DOHH2 (cell line): ENCODE results near the gene ELAVL2.

Experiments used
- H3F3A ChIP-seq: fragments of 200-600 bp; sonication (generic), shearing (Covaris generic); 2 replicates; pipeline ENCODE4 v1.6.0; 2016; ENCODE audit warnings: antibody characterized with exemption, mild to moderate bottlenecking; ENCODE audit not compliant: control insufficient read depth, insufficient read depth
- H3K27ac ChIP-seq: fragments of 200-600 bp; sonication (generic); 2 replicates; pipeline ENCODE4 v1.5.1; 2014; ENCODE audit warnings: low read depth, mild to moderate bottlenecking, low read length, moderate library complexity
- H3K27me3 ChIP-seq: fragments of 200-600 bp; sonication (generic); 2 replicates; pipeline ENCODE4 v1.6.1; 2014; ENCODE audit warnings: mild to moderate bottlenecking, low read length, mixed read lengths; ENCODE audit not compliant: control insufficient read depth
- H3K36me3 ChIP-seq: fragments of 200-600 bp; sonication (generic); 2 replicates; pipeline ENCODE4 v1.6.1; 2014; ENCODE audit warnings: mild to moderate bottlenecking, low read length, moderate library complexity, mixed read lengths; ENCODE audit not compliant: control insufficient read depth
- H3K4me1 ChIP-seq: fragments of 200-600 bp; sonication (generic); 2 replicates; pipeline ENCODE4 v1.6.1; 2014; ENCODE audit warnings: mild to moderate bottlenecking, low read length, mixed read lengths; ENCODE audit not compliant: control insufficient read depth
- H3K4me2 ChIP-seq: fragments of 200-600 bp; sonication (generic); 2 replicates; pipeline ENCODE4 v1.6.0; 2014; ENCODE audit warnings: mild to moderate bottlenecking, low read length, moderate library complexity
- H3K4me3 ChIP-seq: fragments of 200-600 bp; sonication (generic); 2 replicates; pipeline ENCODE4 v1.5.1; 2014; ENCODE audit warnings: mild to moderate bottlenecking, low read length, mixed read lengths
- H3K79me2 ChIP-seq: fragments of 200-600 bp; sonication (generic); 2 replicates; pipeline ENCODE4 v1.6.1; 2014; ENCODE audit warnings: mild to moderate bottlenecking, low read length, mixed read lengths; ENCODE audit not compliant: control insufficient read depth
- H3K9me2 ChIP-seq: fragments of 200-600 bp; sonication (generic); replicated peaks from 2 replicates; pipeline ENCODE4 v1.6.1; 2014; ENCODE audit warnings: mild to moderate bottlenecking, low read length, mixed read lengths; ENCODE audit not compliant: control insufficient read depth
- H3K9me3 ChIP-seq: fragments of 200-600 bp; sonication (generic); 2 replicates; pipeline ENCODE4 v1.6.1; 2014; ENCODE audit warnings: antibody characterized with exemption, low read length, mixed read lengths; ENCODE audit not compliant: control insufficient read depth, insufficient read depth
- H4K20me1 ChIP-seq: fragments of 200-600 bp; sonication (generic); 2 replicates; pipeline ENCODE4 v1.6.0; 2014; ENCODE audit warnings: low read depth, mild to moderate bottlenecking, antibody characterized with exemption, low read length, moderate library complexity; ENCODE audit not compliant: control insufficient read depth, insufficient read depth
- EZH2phosphoT487 ChIP-seq: fragments of 200-600 bp; sonication (generic); IDR thresholded peaks from 2 replicates; pipeline ENCODE4 v1.6.1; 2017; ENCODE audit warnings: borderline replicate concordance, mild to moderate bottlenecking, antibody characterized with exemption, low read length, moderate library complexity, mixed read lengths
- TF ChIP-seq, protein P1 (sequence below): fragments of 200-600 bp; sonication (generic); IDR thresholded peaks from one replicate; pipeline ENCODE4 v1.5.1; 2014; ENCODE audit warnings: antibody characterized with exemption, mild to moderate bottlenecking, low read depth, low read length; ENCODE audit not compliant: poor library complexity, severe bottlenecking

Gene ELAVL2

DNA sequence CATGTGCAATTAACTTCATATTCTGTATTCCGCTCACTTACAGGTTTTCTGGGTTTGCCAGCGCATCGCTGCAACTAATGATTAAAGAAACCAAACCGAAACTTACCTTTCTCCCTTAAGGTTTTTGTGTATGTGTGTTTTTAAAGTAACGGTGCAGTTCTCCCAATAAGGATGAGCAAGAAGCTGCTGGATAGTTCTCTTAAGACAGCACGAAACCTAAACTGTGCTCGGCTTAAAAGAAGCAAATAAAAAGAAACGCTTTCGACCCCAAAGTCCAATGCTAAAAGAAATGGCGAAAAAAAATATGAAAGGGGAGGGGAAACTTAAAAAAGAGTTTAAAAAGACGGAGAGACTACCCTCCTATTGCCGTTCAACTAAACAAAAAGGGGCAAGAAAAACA is 340 bp downstream of the ELAVL2 start:
- no peaks in the 10 kb centered on the region for H3K36me3 ChIP-seq
- H3K9me2 ChIP-seq, result no peaks in the 10 kb centered on the region
- H3K27me3 ChIP-seq, result no peaks in the 10 kb centered on the region
- H3F3A ChIP-seq, result no peaks in the 10 kb centered on the region
- H3K4me2 ChIP-seq, result no peak overlapping the region
- no peaks in the 10 kb centered on the region for H3K79me2 ChIP-seq
- H3K27ac ChIP-seq, result no peak overlapping the region
- peaks cover 15% of the 10 kb centered on the region; the same call in 1 of the 2 replicates for H3K9me3 ChIP-seq
- no peak overlapping the region for H3K4me3 ChIP-seq
- H3K4me1 ChIP-seq, result no peaks in the 10 kb centered on the region
- H4K20me1 ChIP-seq, result no peaks in the 10 kb centered on the region
- TF ChIP-seq EZH2phosphoT487, result no peak
- TF ChIP-seq, protein P1, sequence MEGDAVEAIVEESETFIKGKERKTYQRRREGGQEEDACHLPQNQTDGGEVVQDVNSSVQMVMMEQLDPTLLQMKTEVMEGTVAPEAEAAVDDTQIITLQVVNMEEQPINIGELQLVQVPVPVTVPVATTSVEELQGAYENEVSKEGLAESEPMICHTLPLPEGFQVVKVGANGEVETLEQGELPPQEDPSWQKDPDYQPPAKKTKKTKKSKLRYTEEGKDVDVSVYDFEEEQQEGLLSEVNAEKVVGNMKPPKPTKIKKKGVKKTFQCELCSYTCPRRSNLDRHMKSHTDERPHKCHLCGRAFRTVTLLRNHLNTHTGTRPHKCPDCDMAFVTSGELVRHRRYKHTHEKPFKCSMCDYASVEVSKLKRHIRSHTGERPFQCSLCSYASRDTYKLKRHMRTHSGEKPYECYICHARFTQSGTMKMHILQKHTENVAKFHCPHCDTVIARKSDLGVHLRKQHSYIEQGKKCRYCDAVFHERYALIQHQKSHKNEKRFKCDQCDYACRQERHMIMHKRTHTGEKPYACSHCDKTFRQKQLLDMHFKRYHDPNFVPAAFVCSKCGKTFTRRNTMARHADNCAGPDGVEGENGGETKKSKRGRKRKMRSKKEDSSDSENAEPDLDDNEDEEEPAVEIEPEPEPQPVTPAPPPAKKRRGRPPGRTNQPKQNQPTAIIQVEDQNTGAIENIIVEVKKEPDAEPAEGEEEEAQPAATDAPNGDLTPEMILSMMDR, result no peak

DNA sequence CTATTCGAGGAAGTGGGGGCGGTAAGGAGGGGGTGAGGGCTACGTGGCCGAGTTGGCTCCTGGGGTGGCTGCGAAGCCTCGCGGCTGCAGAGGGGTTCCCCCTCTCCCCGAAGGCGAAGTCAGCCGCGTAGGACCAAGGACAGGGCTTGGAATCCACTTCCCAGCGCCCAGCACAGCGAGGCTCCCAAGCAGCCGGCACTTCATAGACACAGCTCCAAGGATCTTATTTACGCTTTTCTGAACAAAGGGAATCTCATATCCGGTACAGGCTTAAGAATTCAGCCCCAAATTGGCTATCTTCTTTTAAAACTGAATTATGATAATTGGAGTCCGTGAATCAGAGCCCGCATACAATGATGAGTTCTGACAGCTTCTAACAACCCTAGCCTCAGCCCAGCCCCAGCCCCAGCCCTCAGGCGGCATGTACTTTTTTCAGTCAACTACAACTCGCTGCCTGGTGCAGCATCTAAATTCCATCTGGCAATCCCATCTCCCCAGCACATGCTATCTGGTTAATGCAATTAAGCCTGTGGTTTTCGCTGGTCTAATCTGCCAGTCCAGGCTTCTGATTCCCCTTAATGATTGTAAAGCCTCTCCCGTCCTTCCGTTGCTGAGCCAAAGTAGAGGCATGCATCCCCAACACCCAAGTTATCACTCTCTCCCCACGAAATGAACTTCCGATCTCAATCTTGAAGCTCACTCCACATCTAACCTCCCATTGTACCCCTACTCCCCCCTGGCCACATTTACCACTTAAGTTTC is 1.0 kb downstream of the ELAVL2 start:
- Histone ChIP-seq H3K79me2 (no peaks in the 10 kb centered on the region), H3K9me3 (peaks cover 15% of the 10 kb centered on the region; the same call in 1 of the 2 replicates), H3K4me1 (no peaks in the 10 kb centered on the region), H3F3A (no peaks in the 10 kb centered on the region), H4K20me1 (no peaks in the 10 kb centered on the region), H3K9me2 (no peaks in the 10 kb centered on the region), H3K4me3 (no peak overlapping the region), H3K4me2 (no peak overlapping the region), H3K36me3 (no peaks in the 10 kb centered on the region), H3K27ac (no peak overlapping the region), H3K27me3 (no peaks in the 10 kb centered on the region)
- TF ChIP-seq EZH2phosphoT487, result no peak
- TF ChIP-seq, protein P1, result no peak

DNA sequence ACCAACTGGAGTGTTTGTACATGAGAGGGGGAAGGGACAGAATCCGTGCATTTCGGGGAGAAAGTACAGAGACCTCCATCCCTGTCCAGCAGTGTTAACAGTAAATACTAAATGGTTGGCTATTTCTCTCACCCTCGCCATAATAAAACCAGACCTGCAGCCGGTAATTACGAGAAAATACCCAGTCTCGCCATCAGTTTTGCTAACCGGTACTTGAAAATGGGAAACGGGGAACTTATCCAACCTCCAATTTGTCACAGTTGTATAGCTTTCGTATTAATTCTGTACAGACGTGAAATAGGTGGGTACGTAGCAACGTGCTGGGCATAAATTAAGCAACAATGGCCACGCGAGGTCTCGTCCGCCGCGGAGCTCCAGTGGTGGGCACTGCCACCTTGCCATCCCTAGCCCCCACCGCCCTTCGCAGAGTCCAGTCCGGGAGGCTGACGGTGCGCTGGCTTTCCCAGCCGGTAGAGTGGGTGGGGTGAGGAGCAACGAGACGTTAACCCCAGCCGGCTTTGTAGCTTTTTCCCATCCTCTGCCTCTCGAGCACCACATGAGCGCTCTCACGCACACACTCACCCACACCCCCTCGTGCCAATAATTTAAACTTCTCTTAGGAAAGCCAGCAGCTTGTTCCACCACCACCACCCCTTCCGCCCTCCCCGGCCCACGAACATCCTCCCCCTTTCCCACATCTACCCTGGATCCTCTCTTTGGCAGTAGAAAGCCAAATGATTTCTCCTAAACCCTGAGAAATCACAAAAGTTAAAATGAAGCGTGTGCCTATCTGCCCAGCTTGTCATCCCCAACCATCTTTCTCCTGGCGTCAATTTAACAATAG is 1.8 kb downstream of the ELAVL2 start:
- H3K4me3 ChIP-seq, result no peak overlapping the region

More for the DNA sequence above, 1.8 kb downstream of the ELAVL2 start:
- Histone ChIP-seq H3K4me1 (no peaks in the 10 kb centered on the region), H3K9me2 (no peaks in the 10 kb centered on the region), H3F3A (no peaks in the 10 kb centered on the region), H3K36me3 (no peaks in the 10 kb centered on the region), H3K9me3 (peaks cover 15% of the 10 kb centered on the region; the same call in 1 of the 2 replicates), H3K4me2 (no peak overlapping the region), H3K79me2 (no peaks in the 10 kb centered on the region), H3K27me3 (no peaks in the 10 kb centered on the region), H3K27ac (no peak overlapping the region), H4K20me1 (no peaks in the 10 kb centered on the region)
- TF ChIP-seq EZH2phosphoT487, result no peak
- TF ChIP-seq, protein P1, result no peak
